PC-3 (cell line): ENCODE results near the gene ANG. TPM values are rescaled to one million over a fixed set of nuclear protein-coding genes. Genes with fewer than 3 reads are reported as not detected.

Experiments used
- ATAC-seq: fragments of 200-7000 bp; cut with Tn5 transposase; 2 replicates; pipeline ENCODE4 v1.9.1; 2020; ENCODE audit warnings: mild to moderate bottlenecking, moderate library complexity
- BruUV-seq: library from RNA; stranded (reverse); fragments of 400-500 nt; replicated peaks from 2 replicates; lab custom pipeline; 2021; lab: Mats Ljungman, UMichigan
- CTCF ChIA-PET: fragments of 300-600 bp; sonication (Branson Sonifier 250); formaldehyde crosslinking; loops from one replicate; lab custom pipeline; 2022; ENCODE audit warnings: antibody characterized with exemption; lab: Charles Lee
- POLR2A ChIA-PET: fragments of 300-600 bp; sonication (Branson Sonifier 250); formaldehyde crosslinking; loops from one replicate; lab custom pipeline; 2022; ENCODE audit warnings: antibody characterized with exemption; ENCODE audit not compliant: unreplicated experiment; lab: Charles Lee
- DNase-seq: peaks from one replicate; pipeline ENCODE4 v3.0.0-alpha.2; 2015
- H2AFZ ChIP-seq: fragments of 300-600 bp; sonication (generic); 2 replicates; pipeline ENCODE4 v1.6.0; 2016; ENCODE audit warnings: antibody characterized with exemption, low read length
- H3F3A ChIP-seq: fragments of 300-600 bp; sonication (generic); one replicate; pipeline ENCODE4 v1.6.0; 2017; ENCODE audit warnings: antibody characterized with exemption, low read length, control low read depth, mild to moderate bottlenecking; ENCODE audit not compliant: unreplicated experiment
- H3K27ac ChIP-seq: fragments of 300-600 bp; sonication (generic); 2 replicates; pipeline ENCODE4 v1.5.1; 2016; ENCODE audit warnings: mild to moderate bottlenecking, low read length
- H3K27me3 ChIP-seq: fragments of 300-600 bp; sonication (generic); 2 replicates; pipeline ENCODE4 v1.6.1; 2016; ENCODE audit warnings: low read length, mixed read lengths
- H3K36me3 ChIP-seq: fragments of 300-600 bp; sonication (generic); 2 replicates; pipeline ENCODE4 v1.6.1; 2016; ENCODE audit warnings: low read depth, mixed run types, low read length, mixed read lengths
- H3K4me1 ChIP-seq: fragments of 300-600 bp; sonication (generic); 2 replicates; pipeline ENCODE4 v1.5.1; 2016; ENCODE audit warnings: low read length; ENCODE audit not compliant: insufficient read depth
- H3K4me2 ChIP-seq: fragments of 300-600 bp; sonication (generic); 2 replicates; pipeline ENCODE4 v1.6.0; 2016; ENCODE audit warnings: low read length
- H3K4me3 ChIP-seq: fragments of 300-600 bp; sonication (generic); 2 replicates; pipeline ENCODE4 v1.5.1; 2016; ENCODE audit warnings: mild to moderate bottlenecking, low read length, mixed read lengths
- H3K79me2 ChIP-seq: fragments of 300-600 bp; sonication (generic); 2 replicates; pipeline ENCODE4 v1.6.1; 2017; ENCODE audit warnings: low read length, mixed read lengths
- H3K9ac ChIP-seq: fragments of 300-600 bp; sonication (generic); 2 replicates; pipeline ENCODE4 v1.6.0; 2016; ENCODE audit warnings: mild to moderate bottlenecking, low read length
- H3K9me2 ChIP-seq: fragments of 300-600 bp; sonication (generic); replicated peaks from 2 replicates; pipeline ENCODE4 v1.6.1; 2016; ENCODE audit warnings: mixed run types, low read length, mixed read lengths
- H3K9me3 ChIP-seq: fragments of 300-600 bp; sonication (generic); 2 replicates; pipeline ENCODE4 v1.6.1; 2016; ENCODE audit warnings: low read length, mixed read lengths
- H4K20me1 ChIP-seq: fragments of 300-600 bp; sonication (generic); 2 replicates; pipeline ENCODE4 v1.6.1; 2016; ENCODE audit warnings: low read length, mixed read lengths
- EZH2 ChIP-seq: fragments of 300-600 bp; sonication (generic); IDR thresholded peaks from one replicate; pipeline ENCODE4 v1.6.1; 2017; ENCODE audit warnings: antibody characterized with exemption, mild to moderate bottlenecking, low read length; ENCODE audit not compliant: unreplicated experiment
- EZH2phosphoT487 ChIP-seq: fragments of 300-600 bp; sonication (generic); IDR thresholded peaks from 2 replicates; pipeline ENCODE4 v1.6.1; 2018; ENCODE audit warnings: mild to moderate bottlenecking, antibody characterized with exemption, low read length, borderline replicate concordance
- intact Hi-C: fragments of 100-400 bp; cut with micrococcal nuclease; formaldehyde crosslinking; loops from 2 replicates; pipeline ENCODE4 v1.9.0; 2023
- total RNA-seq: library from RNA; depleted of rRNA; stranded (reverse); fragments of >200 nt; gene quantifications from 2 replicates; pipeline ENCODE4 v1.2.3, GENCODE V29; 2014
- TF ChIP-seq, protein P1 (sequence below): fragments of 300-600 bp; sonication (generic); conservative IDR thresholded peaks from 2 replicates; pipeline ENCODE4 v1.5.1; 2017; ENCODE audit warnings: antibody characterized with exemption, low read depth, mild to moderate bottlenecking, low read length

ANG gene
- total RNA-seq, 1 experiment from 2014 or later: 4.8 TPM

GRCh38 chr14:20683125-20683890 lies 5.3 kb upstream of the ANG start:
- Histone ChIP-seq H3K9me3 (no peaks in the 10 kb centered on the region), H3K36me3 (no peaks in the 10 kb centered on the region), H3K4me1 (peaks cover 25% of the 10 kb centered on the region), H2AFZ (peak overlapping the region; percentile 93), H4K20me1 (no peaks in the 10 kb centered on the region), H3K9ac (peak overlapping the region; percentile 88), H3K4me3 (peak overlapping the region; percentile 85), H3K4me2 (peak overlapping the region; percentile 94), H3K27me3 (no peaks in the 10 kb centered on the region), H3F3A (no peaks in the 10 kb centered on the region), H3K79me2 (no peaks in the 10 kb centered on the region), H3K27ac (peak overlapping the region; percentile 80), H3K9me2 (no peaks in the 10 kb centered on the region)
- BruUV-seq: no TSS peak
- POLR2A ChIA-PET: interaction anchor here (1.0 kb wide), 1 partner anchor 341 kb away, joined by 5 read pairs; no protein-coding TSS in a partner anchor
- CTCF ChIA-PET: no interaction called here
- no peak for TF ChIP-seq EZH2phosphoT487
- TF ChIP-seq, protein P1, sequence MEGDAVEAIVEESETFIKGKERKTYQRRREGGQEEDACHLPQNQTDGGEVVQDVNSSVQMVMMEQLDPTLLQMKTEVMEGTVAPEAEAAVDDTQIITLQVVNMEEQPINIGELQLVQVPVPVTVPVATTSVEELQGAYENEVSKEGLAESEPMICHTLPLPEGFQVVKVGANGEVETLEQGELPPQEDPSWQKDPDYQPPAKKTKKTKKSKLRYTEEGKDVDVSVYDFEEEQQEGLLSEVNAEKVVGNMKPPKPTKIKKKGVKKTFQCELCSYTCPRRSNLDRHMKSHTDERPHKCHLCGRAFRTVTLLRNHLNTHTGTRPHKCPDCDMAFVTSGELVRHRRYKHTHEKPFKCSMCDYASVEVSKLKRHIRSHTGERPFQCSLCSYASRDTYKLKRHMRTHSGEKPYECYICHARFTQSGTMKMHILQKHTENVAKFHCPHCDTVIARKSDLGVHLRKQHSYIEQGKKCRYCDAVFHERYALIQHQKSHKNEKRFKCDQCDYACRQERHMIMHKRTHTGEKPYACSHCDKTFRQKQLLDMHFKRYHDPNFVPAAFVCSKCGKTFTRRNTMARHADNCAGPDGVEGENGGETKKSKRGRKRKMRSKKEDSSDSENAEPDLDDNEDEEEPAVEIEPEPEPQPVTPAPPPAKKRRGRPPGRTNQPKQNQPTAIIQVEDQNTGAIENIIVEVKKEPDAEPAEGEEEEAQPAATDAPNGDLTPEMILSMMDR: no peak
- TF ChIP-seq EZH2: no peak
- ATAC-seq (peak; percentile 37), DNase-seq (peak; percentile 95)
- intact Hi-C loops: loop anchor here (1.0 to 2.0 kb wide), 2 partner anchors 70 to 223 kb away; partner anchors contain the start of gene PIP4P1

- Histone ChIP-seq H3K36me3 (no peaks in the 10 kb centered on the region), H3K79me2 (no peaks in the 10 kb centered on the region), H3K27me3 (no peaks in the 10 kb centered on the region), H3K4me3 (peak within 1 kb of the TSS; percentile 85), H3K4me2 (peak within 1 kb of the TSS; percentile 94), H3K9ac (peak within 1 kb of the TSS; percentile 88), H3F3A (no peaks in the 10 kb centered on the region), H3K27ac (peak within 1 kb of the TSS; percentile 80), H3K9me3 (no peaks in the 10 kb centered on the region), H2AFZ (peak within 1 kb of the TSS; percentile 93), H3K9me2 (no peaks in the 10 kb centered on the region), H3K4me1 (peaks cover 25% of the 10 kb centered on the region), H4K20me1 (no peaks in the 10 kb centered on the region)
- POLR2A ChIA-PET: no interaction called here
- BruUV-seq: no TSS peak
- peak; percentile 88 for DNase-seq
- CTCF ChIA-PET: interaction anchor here (0.5 kb wide), 1 partner anchor 814 kb away, joined by 3 read pairs; no protein-coding TSS in a partner anchor
- ATAC-seq: peak; percentile 32
- TF ChIP-seq EZH2phosphoT487 (no peak), EZH2 (no peak)
- TF ChIP-seq, protein P1: no peak
- intact Hi-C loops: loop anchor here (1.0 to 2.0 kb wide), 2 partner anchors 71 to 223 kb away; partner anchors contain the start of gene PIP4P1
Measured at GRCh38 chr14:20683891-20684661, 4.5 kb upstream of the ANG start, which contains the start of gene RNASE4. Gene RNASE4, plus strand, starts transcription at chr14:20684560. Its CDS starts 14,812 bp downstream, at chr14:20699372.
